RKO (cell line): Measurements from ENCODE around the gene TBCD.

Experiments used
- DNase-seq: peaks from one replicate; pipeline ENCODE4 v3.0.0-alpha.2; 2016; ENCODE audit warnings: low spot score

Gene TBCD

DNA sequence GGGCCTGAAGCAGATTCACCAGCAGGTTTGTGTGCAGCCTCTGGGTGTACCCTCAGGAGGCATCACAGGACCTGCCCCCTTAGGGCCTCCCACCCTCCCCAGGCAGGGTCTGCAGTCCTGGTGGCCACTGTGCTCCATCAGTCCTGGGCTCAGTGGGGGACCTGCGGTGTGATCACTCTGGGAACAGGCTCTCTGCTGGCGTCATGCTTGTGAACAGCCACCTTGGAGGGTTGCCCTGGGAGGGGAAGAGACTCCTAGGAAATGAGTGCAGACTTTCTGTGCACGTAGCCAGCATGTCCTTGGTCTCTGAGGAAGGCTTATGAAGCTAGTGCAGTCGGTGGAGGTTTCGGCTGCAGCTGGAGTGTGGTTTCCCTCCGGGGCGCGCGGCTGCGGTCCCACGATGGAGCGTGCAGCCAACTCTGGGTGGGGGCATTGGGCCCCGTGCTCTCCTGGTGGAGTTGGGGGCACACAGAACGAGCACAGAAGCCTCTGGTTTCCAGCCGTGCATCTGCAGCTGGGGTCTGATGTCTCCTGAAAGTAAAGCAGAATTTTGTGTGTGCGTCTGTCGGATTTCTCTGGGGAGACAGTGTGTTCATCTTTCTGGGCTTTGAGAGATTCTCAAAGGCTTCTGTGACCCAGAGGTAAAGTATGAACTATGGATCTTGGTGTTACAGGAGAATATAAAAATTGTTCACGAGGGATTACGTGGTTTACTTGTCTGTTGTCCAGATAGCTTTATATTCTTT lies 156.1 kb downstream of the TBCD start:
- DNase-seq = no peak

DNA sequence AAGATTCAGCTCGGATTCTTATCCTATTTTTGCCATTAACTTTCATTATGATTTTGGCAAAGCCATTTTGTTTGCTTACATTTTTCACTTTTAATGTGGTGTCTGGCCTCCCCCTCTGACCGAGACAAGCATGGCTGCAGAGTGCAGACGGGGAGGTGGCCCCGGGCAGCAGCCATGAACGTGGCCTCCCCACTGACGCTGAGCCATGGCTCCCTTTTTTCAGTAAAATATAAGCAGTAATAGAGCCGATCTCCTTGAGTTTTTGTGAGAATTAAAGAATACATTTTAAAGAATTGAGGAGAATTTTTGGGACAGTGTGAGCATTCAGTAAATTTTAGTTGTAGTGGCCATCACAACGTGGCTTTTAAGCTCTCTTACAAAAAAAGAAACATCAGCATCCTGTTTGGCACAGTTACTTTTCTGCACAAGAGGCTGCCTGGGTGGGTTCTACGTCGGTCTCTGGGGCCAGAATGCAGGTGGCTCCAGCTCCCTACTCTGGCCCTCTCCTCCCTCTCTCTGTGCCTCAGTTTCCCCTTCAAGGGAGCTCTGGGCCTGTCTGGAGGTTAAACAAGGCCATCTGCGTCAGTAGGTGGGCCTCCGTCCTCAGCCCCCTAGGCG lies 156.8 kb downstream of the TBCD start:
- no peak for DNase-seq

DNA sequence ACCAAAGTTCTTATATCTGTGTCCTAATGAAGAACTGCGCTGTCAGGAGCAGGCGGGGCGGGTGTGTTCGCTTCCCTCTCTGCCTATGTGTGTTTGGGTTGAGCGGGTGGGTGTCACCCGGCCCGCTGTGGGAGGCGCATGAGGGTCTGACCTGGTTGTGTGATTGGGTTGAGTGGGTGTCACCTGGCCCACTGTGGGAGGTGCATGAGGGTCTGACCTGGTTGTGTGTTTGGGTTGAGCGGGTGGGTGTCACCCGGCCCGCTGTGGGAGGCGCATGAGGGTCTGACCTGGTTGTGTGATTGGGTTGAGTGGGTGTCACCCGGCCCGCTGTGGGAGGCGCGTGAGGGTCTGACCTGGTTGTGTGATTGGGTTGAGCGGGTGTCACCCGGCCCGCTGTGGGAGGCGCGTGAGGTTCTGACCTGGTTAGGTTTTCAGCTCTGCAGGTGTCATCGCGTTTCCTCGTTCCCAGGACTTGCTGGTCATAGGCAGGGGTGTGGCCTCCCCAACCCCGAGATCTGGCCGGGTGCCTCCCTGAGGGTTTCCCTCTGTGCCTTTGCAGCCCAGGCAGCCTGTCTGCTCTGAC lies 157.5 kb downstream of the TBCD start:
- no peak for DNase-seq

GRCh38 chr17:82910041-82910481 lies 158.2 kb downstream of the TBCD start:
- DNase-seq = no peak

GRCh38 chr17:82910770-82911169 lies 158.9 kb downstream of the TBCD start:
- no peak for DNase-seq

GRCh38 chr17:82911822-82912221 lies 160.0 kb downstream of the TBCD start:
- DNase-seq = no peak

GRCh38 chr17:82912484-82913089 lies 160.7 kb downstream of the TBCD start:
- DNase-seq = no peak

DNA sequence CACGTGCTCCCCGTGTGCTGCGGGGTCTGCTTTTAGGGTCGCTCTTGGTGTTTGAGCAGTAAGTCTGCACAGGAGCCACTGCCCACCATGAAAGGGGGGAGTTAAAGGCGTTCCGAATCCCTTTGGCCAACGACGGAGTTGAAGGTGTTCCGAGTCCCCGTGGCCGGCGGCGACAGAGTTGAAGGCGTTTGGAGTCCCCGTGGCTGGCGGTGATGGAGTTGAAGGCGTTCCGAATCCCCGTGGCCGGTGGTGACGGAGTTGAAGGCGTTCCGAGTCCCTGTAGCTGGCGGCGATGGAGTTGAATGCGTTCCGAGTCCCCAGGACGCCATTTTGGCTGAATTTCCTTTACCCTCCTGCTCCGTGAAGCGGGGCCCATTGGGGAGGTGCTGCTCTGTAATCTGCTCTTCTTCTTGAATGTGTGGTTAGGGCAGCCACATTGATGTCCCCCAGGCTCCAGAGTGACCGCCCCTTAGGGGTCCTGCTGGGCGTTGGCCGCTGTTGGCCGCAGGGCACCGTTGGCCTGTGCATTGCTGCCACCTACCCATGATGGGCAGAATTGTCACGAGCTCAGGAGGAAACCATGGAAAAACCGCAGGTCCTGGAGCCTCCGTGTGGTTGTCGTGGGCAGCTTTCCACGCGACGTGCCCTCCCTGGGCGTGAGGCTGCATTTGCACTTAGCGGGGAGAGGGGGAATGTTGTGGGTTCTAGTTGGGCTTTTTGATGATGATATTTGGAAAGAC lies 161.6 kb downstream of the TBCD start:
- no peak for DNase-seq

DNA sequence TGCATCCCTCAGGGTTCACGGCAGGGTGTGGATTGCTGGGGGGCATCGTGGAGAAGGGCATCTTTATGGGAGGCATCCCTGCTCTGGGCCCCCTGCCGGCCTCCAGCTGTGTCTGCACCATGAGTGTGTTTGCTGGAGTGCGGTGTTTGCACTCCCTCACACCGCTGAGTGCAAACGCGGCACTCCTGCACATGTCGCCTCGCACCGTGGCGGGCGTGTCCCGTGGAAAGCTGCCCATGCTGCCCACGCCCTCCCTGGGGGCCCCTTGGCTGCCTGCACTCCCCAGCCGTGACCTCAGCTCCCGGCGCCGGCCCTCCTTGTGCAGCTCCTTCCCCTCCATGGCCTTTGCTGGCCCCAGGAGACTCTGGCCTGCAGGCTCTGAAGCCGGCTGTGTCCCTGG lies 162.5 kb downstream of the TBCD start:
- DNase-seq = no peak

DNA sequence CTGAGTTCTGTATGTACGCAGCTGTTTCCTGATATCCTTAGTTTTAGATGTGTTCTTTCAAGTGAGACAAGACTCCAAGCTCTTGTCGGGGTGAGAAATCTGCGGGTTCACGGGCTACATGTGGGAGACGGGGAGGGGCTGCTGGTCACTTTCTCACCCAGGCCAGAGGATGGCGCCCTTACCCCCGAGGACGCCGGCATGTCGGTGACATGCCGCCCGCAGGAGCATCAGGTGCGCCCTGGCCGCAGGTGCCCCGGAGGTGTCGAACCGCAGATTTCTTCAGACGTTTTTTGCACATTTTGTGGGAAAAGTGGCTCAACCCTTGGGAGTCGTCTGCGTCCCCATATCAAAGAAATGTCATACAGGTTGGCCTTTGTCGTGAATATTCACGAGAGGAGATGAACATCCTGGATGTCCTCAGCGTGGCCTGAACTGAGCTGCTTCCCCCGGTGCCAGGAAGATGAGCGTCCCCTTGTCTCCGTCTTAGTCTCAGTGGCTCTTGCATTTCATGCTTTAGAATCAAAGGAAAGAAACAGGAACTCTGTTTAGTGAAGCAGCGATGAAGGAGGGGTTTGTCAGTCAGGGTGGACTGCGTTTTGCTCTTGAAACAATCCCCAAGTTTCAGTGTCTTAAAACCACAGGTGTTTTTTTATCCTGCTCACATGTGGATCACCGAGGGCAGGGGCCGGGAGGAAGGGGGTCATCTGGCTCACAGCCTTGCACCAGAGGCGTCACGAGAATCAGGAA lies 163.3 kb downstream of the TBCD start:
- no peak for DNase-seq

DNA sequence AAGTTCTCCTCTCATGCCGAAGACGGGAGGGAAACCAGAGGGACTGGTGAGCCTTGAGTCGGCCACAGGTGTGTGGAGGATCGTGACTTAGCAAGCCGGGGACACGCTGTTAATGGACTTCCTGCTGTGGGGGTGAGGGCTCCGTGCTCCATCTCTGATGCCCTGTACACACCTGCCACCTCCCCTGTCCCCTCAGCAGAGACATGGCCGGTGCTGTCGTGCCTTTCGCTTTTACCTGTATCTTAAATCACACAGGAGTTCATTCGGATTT lies 163.8 kb downstream of the TBCD start:
- DNase-seq = no peak

- DNase-seq = no peak
Measured at GRCh38 chr17:82917699-82918345, 166.0 kb downstream of the TBCD start.

DNA sequence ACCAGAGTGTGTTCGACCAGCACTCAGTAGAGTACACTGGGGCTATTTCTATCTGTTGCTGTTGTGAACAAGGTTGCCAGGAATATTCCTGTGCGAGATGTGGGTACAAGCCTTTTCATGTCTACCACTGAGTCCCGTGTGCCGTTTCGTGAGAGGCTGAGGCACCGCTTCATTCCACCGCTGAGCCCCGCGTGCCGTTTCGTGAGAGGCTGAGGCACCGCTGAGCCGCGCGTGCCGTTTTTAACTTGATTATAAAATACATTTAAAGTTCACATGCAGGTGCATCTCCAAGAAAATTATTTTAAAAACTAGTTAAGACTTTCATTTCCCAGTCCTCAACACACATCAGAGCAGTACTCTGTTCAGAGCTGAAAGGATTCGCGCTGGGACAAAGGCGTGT lies 166.6 kb downstream of the TBCD start:
- no peak for DNase-seq

- DNase-seq = no peak
Measured at GRCh38 chr17:82920150-82920549, 168.3 kb downstream of the TBCD start.

DNA sequence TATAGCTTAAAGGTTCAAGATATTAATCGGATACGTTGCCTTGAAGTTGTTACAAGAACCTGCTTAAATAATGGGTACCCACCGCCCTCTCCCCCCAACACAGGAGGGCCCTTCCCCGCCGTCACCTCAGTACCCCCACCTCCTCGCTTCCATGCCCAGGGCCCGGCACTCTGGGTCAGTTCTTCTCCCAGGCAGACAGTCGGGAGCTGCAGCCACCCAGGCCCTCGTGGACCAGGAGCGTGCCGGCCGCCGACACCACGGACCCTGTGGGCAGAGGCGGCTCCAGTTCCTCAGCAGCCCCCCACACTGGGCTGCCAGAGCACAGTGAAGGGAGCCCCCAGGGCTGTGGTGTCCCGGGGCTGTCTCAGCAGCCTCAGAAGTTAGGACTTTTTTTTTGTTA lies 168.8 kb downstream of the TBCD start:
- DNase-seq = no peak

DNA sequence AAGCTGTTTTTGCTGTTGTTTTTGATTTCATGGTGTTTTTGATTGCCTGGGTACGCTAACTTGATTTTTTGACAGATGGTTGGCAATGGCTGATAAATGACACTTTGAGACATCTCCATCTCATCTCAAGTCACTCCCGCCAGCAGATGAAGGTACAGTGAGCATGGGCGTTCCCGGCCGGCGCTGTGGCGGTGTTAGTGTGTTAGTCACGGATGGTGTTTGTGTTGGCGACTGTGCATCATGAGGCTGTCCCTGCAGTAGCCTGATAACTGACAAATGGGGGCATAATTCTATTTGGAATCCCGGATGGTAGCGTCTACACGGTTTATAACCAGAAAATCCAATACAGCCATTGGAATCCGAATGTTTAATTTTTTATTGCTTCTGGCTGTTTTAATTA lies 169.6 kb downstream of the TBCD start:
- no peak for DNase-seq

DNA sequence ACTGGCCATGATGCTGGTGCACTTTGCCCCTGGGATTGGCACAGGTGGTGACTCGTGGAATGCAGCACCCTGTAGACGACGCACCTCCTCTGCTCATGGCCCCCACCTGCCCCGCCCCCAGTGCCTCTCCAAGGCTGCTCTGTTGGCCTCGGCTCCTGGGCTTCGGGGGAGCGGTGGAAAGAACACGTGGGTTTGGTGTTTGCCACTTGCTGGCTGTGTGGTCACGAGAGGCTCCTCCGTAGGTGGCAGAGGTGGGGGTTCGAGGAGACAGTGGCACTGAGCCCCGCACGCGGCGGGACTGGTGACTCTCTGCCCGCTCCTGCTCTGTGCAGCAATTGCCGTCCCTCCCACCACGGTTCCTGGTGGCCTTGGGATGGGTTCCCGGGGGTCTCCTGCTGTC lies 170.8 kb downstream of the TBCD start:
- no peak for DNase-seq

GRCh38 chr17:82923366-82924113 lies 171.7 kb downstream of the TBCD start:
- no peak for DNase-seq

DNA sequence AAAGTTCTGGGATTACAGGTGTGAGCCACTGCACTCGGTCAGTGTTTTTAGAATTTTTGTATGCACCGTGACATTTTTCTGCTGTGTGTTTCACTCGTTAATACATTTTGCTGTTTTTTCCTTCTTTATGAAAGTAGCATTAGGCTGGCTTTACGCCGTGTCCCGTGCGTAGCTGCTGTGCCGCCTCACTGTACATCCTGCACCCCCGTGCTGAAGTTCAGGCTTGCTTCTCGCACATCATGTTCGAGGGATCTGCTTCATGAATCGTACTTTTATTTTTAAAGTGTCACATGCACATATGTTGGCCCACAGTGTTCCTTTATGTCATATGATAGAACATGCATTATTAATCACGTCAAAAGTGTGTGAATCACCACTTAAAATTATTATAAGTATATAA lies 172.3 kb downstream of the TBCD start:
- no peak for DNase-seq

DNA sequence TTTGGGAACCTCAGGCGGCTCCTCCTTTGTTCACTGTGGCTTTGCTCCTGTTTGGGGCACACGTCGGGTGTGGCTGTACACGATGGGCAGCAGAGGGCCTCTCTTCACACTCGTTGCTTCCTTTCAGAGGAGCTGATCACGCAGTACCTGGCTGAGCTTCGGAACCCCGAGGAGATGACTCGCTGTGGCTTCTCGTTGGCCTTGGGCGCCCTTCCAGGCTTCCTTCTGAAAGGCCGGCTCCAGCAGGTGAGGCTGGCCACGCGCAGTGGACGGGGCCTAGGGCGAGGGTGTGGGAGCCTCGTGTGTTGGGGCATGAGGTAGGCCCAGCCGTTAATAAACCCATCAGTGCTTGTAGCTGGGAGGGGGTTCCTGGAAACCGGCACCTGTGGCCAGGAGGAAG lies 172.9 kb downstream of the TBCD start:
- no peak for DNase-seq

GRCh38 chr17:82925336-82925735 lies 173.5 kb downstream of the TBCD start:
- DNase-seq = no peak
